T-helper 2 cell (primary cell): Measurements from ENCODE around the gene GPC2.
"Not testable (repeated sequence)": the region's sequence is repeated elsewhere in the genome, so short reads cannot be mapped to it uniquely, and the experiment has no call there.

Source experiments
- DNase-seq, 5 experiments: peaks; one replicate each; pipeline versions ENCODE4 v3.0.0 to v3.0.0-alpha.2; 2012 to 2022

GPC2 gene

DNA sequence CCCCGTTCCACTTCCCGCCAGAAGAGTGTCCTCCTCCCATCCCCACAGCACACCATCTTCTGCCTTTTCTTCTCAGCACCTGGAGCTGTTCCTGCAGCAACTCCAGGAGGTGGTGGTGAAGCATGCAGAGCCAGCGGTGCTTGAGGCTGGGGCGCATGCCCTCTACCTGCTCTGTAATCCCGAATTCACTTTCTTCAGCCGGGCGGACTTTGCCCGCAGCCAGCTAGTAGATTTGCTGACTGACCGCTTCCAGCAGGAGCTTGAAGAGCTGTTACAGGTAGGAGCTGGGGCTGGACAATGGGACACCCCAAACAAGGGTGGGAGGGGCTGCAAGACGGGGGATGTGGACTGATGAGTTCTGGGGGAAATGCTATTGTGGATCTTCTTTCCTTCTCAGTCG, 23.5 kb upstream of the GPC2 start:
- no peak for DNase-seq

DNA sequence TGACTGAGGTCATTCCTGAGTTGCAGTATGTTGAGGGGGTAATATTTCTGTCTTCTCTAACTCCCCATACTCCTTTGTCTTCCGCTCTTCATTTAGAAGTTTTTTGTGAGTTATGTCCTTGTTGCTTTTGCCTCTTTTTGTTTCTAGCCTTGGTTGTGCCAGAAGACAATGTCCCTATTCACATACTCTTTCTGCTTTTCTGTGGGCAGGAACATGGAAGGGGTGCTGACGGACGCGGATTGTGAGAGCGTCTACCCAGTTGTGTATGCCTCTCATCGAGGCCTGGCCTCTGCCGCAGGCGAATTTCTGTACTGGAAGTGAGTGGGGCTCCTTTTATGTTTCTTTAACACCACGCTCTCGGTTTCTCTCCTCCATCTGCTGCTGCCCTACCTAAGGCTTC, 21.1 kb upstream of the GPC2 start:
- no peak for DNase-seq

GRCh38 chr7:100195901-100196322, 18.7 kb upstream of the GPC2 start:
- DNase-seq, result not testable (repeated sequence)

- DNase-seq, result no peak
These were observed 18.0 kb upstream of the GPC2 start for GRCh38 chr7:100195222-100195621.

GRCh38 chr7:100192969-100193368, 15.8 kb upstream of the GPC2 start:
- DNase-seq, result no peak

DNA sequence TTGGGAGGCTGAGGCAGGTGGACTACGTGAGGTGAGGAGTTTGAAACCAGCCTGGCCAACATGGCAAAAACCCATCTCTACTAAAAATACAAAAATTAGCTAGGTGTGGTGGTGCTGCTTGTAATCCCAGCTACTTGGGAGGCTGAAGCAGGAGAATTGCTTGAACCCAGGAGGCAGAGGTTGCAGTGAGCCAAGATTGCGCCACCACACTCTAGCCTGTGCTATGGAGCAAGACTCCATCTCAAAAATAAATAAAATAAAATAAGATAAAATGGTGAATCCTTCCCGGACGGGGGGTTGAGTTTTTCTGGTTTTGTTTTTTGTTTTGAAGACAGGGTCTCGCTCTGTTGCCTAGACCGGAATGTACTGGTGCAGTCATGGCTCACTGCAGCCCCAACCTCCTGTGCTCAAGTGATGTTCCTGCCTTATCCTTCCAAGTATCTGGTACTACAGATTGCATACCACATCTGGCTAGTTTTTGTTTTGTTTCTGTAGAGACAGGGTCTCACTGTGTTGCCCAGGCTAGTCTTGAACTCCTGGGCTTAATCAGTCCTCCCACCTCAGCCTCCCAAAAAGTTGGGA, 15.2 kb upstream of the GPC2 start:
- not testable (repeated sequence) for DNase-seq

- no peak for DNase-seq
These were observed 14.6 kb upstream of the GPC2 start for GRCh38 chr7:100191775-100192174.

GRCh38 chr7:100190048-100190711, 13.0 kb upstream of the GPC2 start:
- peak in 2 of 5 experiments; percentile 39 to 71 for DNase-seq

GRCh38 chr7:100189061-100189460, 11.9 kb upstream of the GPC2 start:
- DNase-seq, result no peak

GRCh38 chr7:100185726-100186125, 8.5 kb upstream of the GPC2 start:
- DNase-seq, result no peak

DNA sequence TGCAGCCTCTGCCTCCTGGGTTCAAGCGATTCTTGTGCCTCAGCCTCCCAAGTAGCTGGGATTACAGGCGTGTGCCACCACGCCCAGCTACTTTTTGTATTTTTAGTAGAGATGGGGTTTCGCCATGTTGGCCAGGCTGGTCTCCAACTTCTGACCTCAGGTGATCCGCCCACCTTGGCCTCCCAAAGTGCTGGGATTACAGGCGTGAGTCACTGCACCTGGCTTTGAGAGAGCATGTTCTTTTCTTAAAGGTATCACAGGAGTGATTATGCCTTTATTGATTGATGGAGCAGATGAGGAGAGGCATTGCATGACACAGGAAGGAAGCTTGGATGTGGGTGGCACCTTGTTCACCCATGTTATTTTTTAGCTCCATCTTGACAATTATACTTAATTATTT, 5.9 kb upstream of the GPC2 start:
- not testable (repeated sequence) for DNase-seq

- DNase-seq, result peak in 1 of 5 experiments; percentile 51
These were observed 5.4 kb upstream of the GPC2 start for GRCh38 chr7:100182616-100183015.

DNA sequence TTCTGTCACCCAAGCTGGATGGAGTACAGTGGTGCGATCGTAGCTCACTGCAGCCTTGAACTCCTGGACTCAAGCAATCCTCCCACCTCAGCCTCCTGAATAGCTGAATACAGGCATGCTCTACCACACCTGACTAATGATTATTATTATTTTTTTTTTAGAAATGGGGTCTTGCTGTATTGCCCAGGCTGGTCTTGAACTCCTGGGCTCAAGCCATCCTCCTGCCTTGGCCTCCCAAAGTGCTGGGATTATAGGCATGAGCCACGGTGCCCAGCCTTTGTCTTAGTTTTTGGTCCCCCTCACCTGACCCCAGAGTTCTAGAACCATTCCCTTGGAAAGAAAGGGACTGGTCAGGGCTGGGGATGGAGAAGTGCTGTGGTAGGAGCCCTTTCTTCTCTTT, 2.9 kb upstream of the GPC2 start:
- DNase-seq, result not testable (repeated sequence)

- DNase-seq, result no peak
These were observed 811 bp downstream of the GPC2 start for GRCh38 chr7:100176096-100177044.

DNA sequence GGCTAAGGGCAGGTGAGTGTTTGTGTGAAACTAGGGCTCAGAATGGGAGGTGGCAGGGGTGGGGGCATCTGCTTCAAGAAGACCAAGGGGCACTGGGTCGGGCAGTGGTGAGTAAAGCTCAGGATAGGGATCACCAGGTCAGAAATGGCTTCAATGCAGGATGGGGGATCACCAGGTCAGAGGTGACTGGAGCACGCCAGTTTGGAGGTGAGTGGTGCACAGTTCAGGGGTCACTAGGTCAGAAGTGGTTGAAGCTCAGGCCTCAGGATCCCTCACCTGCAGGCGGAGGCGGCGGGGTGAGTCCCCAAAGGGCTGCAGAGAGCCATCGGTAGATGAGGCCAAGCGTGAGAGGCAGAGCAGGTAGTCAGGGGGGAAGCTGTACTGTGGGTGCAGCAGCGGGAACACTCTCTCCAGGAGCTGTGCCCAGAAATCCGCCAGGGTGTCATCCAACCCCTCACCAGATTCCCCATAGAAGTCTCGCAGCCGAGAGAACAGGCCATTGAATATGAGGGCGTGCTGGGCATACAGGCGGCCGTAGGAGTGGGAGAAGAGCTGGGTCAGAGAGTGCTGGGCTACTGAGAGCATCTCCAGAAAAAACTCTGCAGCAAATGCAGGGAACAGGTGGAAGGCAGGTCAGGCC, 1.8 kb downstream of the GPC2 start:
- no peak for DNase-seq

- no peak for DNase-seq
These were observed 2.6 kb downstream of the GPC2 start for GRCh38 chr7:100174582-100174981.

DNA sequence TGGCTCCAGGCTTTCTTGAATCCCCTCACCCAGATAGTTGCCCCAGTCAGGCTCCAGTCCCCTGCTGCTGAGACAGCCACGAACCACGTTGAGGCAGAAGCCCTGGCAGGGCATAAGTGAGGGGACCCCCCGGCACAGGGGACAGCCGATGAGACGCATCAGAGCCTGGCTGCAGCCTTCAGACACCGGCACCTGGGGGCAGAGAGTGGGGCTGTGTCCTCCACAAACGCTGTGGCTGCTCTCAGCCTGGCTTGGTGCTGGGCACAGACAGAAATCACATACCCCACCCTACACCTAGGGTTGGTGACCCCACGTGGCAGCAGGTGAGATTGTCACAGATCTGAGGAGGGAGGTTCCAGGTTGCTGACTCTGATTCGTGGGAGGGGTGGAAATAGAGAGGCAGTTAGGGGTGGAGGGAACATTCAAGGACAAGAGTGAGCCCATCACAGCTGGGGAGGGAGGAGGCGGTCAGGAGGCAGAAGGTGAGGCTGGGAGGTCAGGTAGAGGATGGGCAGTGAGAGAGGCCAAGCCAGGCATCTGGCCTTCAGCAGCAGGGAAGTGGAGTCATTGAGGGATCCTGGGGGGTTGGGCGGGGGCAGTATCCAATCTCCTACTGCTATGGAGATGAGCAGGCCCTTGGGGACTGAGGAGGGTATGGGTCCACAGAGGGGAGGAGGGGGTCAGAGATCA, 3.2 kb downstream of the GPC2 start:
- DNase-seq, result no peak

DNA sequence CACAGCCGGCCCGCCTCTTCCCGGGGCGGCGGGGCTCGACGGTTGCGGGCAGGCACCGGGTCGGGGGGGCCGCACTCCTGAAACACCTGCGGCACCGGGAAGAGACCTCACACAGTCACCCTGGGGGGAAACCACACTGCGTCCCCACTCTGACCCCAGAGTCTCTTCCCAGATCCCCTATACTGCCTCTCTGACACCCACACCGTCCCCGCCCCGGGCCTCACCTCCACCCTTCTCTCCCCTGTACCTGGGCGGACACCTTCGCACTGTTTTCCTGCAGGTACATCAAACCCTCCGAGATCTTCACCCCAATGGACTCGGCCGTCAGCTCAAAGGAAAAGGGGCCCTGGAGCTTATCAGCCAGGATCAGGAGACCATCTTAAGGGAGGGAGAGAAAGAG, 5.3 kb downstream of the GPC2 start:
- DNase-seq, result no peak

- peak in 1 of 5 experiments; percentile 32 for DNase-seq
These were observed 6.0 kb downstream of the GPC2 start for GRCh38 chr7:100171087-100171681.

GRCh38 chr7:100170101-100170897, 6.9 kb downstream of the GPC2 start:
- no peak for DNase-seq
